SK-N-SH treated with all-trans-retinoic acid at 6 μM for 48 hours (cell line): ENCODE results near the gene TMEM184A.

Source experiments
- ARNTL ChIP-seq: fragments of 450-650 bp; formaldehyde crosslinking; IDR thresholded peaks from 2 replicates; pipeline ENCODE4 v1.5.0; 2020; ENCODE audit warnings: low read depth, mild to moderate bottlenecking, moderate library complexity, borderline replicate concordance
- CSDC2 ChIP-seq: fragments of 250-450 bp; sonication (Bioruptor Pico); IDR thresholded peaks from 2 replicates; pipeline ENCODE4 v1.5.0; 2020; ENCODE audit warnings: mild to moderate bottlenecking, moderate library complexity
- GLIS3 ChIP-seq: fragments of 250-450 bp; sonication (Bioruptor Pico); IDR thresholded peaks from 2 replicates; pipeline ENCODE4 v1.5.0; 2020; ENCODE audit warnings: mild to moderate bottlenecking, moderate library complexity
- OSR1 ChIP-seq: fragments of 250-450 bp; sonication (Bioruptor Pico); IDR thresholded peaks from 2 replicates; pipeline ENCODE4 v1.8.0; 2022; ENCODE audit warnings: moderate library complexity, mild to moderate bottlenecking, inconsistent platforms
- PATZ1 ChIP-seq: fragments of 250-450 bp; sonication (Bioruptor Pico); IDR thresholded peaks from 2 replicates; pipeline ENCODE4 v1.8.0; 2020; ENCODE audit warnings: mild to moderate bottlenecking, moderate library complexity, borderline replicate concordance
- PPARA ChIP-seq: fragments of 250-450 bp; sonication (Bioruptor Pico); IDR thresholded peaks from 2 replicates; pipeline ENCODE4 v1.5.0; 2020; ENCODE audit warnings: mild to moderate bottlenecking, borderline replicate concordance
- RARB ChIP-seq: fragments of 250-450 bp; sonication (Bioruptor Pico); IDR thresholded peaks from 2 replicates; pipeline ENCODE4 v1.8.0; 2021; ENCODE audit warnings: mild to moderate bottlenecking, moderate library complexity
- SNAI2 ChIP-seq: fragments of 250-450 bp; sonication (Bioruptor Pico); IDR thresholded peaks from 2 replicates; pipeline ENCODE4 v1.5.0; 2020; ENCODE audit warnings: mild to moderate bottlenecking, moderate library complexity
- TOX ChIP-seq: fragments of 250-450 bp; sonication (Bioruptor Pico); IDR thresholded peaks from 2 replicates; pipeline ENCODE4 v1.8.0; 2021; ENCODE audit warnings: mild to moderate bottlenecking, moderate library complexity, borderline replicate concordance
- ZC3H10 ChIP-seq: fragments of 250-450 bp; sonication (Bioruptor Pico); IDR thresholded peaks from 2 replicates; pipeline ENCODE4 v1.5.1; 2021; ENCODE audit warnings: mild to moderate bottlenecking, moderate library complexity
- ZFP3 ChIP-seq: fragments of 250-450 bp; sonication (Bioruptor Pico); IDR thresholded peaks from 2 replicates; pipeline ENCODE4 v1.5.0; 2020; ENCODE audit warnings: mild to moderate bottlenecking, moderate library complexity
- ZFP30 ChIP-seq: fragments of 450-650 bp; formaldehyde crosslinking; IDR thresholded peaks from 2 replicates; pipeline ENCODE4 v1.5.0; 2022; ENCODE audit warnings: mild to moderate bottlenecking, moderate library complexity
- TF ChIP-seq, protein P1 (sequence below): fragments of 250-450 bp; sonication (Bioruptor Pico); IDR thresholded peaks from 2 replicates; pipeline ENCODE4 v1.8.0; 2021; ENCODE audit warnings: low read depth, mild to moderate bottlenecking, moderate library complexity, borderline replicate concordance
- TF ChIP-seq, protein P2 (sequence below): fragments of 250-450 bp; sonication (Bioruptor Pico); IDR thresholded peaks from 2 replicates; pipeline ENCODE4 v1.5.0; 2020; ENCODE audit warnings: mild to moderate bottlenecking, moderate library complexity

GRCh38 chr7:1523208-1523607, 32.8 kb downstream of the TMEM184A start:
- TF ChIP-seq PPARA (CRISPR knock-in tag) (no peak), PATZ1 (no peak), RARB (CRISPR knock-in tag) (no peak), TOX (CRISPR knock-in tag) (no peak), ZFP3 (CRISPR knock-in tag) (no peak), OSR1 (CRISPR knock-in tag) (no peak), CSDC2 (no peak), ZC3H10 (CRISPR knock-in tag) (no peak), SNAI2 (CRISPR knock-in tag) (no peak), GLIS3 (CRISPR knock-in tag) (no peak), ZFP30 (CRISPR knock-in tag) (no peak), ARNTL (CRISPR knock-in tag) (no peak)
- TF ChIP-seq, protein P1, sequence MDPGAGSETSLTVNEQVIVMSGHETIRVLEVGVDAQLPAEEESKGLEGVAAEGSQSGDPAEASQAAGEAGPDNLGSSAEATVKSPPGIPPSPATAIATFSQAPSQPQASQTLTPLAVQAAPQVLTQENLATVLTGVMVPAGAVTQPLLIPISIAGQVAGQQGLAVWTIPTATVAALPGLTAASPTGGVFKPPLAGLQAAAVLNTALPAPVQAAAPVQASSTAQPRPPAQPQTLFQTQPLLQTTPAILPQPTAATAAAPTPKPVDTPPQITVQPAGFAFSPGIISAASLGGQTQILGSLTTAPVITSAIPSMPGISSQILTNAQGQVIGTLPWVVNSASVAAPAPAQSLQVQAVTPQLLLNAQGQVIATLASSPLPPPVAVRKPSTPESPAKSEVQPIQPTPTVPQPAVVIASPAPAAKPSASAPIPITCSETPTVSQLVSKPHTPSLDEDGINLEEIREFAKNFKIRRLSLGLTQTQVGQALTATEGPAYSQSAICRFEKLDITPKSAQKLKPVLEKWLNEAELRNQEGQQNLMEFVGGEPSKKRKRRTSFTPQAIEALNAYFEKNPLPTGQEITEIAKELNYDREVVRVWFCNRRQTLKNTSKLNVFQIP (CRISPR knock-in tag) = no peak
- TF ChIP-seq, protein P2, sequence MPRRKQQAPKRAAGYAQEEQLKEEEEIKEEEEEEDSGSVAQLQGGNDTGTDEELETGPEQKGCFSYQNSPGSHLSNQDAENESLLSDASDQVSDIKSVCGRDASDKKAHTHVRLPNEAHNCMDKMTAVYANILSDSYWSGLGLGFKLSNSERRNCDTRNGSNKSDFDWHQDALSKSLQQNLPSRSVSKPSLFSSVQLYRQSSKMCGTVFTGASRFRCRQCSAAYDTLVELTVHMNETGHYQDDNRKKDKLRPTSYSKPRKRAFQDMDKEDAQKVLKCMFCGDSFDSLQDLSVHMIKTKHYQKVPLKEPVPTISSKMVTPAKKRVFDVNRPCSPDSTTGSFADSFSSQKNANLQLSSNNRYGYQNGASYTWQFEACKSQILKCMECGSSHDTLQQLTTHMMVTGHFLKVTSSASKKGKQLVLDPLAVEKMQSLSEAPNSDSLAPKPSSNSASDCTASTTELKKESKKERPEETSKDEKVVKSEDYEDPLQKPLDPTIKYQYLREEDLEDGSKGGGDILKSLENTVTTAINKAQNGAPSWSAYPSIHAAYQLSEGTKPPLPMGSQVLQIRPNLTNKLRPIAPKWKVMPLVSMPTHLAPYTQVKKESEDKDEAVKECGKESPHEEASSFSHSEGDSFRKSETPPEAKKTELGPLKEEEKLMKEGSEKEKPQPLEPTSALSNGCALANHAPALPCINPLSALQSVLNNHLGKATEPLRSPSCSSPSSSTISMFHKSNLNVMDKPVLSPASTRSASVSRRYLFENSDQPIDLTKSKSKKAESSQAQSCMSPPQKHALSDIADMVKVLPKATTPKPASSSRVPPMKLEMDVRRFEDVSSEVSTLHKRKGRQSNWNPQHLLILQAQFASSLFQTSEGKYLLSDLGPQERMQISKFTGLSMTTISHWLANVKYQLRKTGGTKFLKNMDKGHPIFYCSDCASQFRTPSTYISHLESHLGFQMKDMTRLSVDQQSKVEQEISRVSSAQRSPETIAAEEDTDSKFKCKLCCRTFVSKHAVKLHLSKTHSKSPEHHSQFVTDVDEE (CRISPR knock-in tag) = no peak
